SK-N-SH treated with all-trans-retinoic acid at 6 μM for 48 hours (cell line): Measurements from ENCODE around the gene IL26.

Experiments used
- ATAC-seq: fragments of 200-7000 bp; cut with Tn5 transposase; 3 replicates; pipeline ENCODE4 v1.9.1; 2020; ENCODE audit warnings: mild to moderate bottlenecking, moderate library complexity
- ARNTL ChIP-seq: fragments of 450-650 bp; formaldehyde crosslinking; IDR thresholded peaks from 2 replicates; pipeline ENCODE4 v1.5.0; 2020; ENCODE audit warnings: low read depth, mild to moderate bottlenecking, moderate library complexity, borderline replicate concordance
- BACH2 ChIP-seq: fragments of 250-450 bp; sonication (Bioruptor Pico); IDR thresholded peaks from 2 replicates; pipeline ENCODE4 v1.9.0; 2021; ENCODE audit warnings: mild to moderate bottlenecking, borderline replicate concordance
- CREB5 ChIP-seq: fragments of 250-450 bp; sonication (Bioruptor Pico); IDR thresholded peaks from 2 replicates; pipeline ENCODE4 v1.5.1; 2020; ENCODE audit warnings: low read depth, mild to moderate bottlenecking, moderate library complexity
- CSDC2 ChIP-seq: fragments of 250-450 bp; sonication (Bioruptor Pico); IDR thresholded peaks from 2 replicates; pipeline ENCODE4 v1.5.0; 2020; ENCODE audit warnings: mild to moderate bottlenecking, moderate library complexity
- CSRNP3 ChIP-seq: fragments of 250-450 bp; sonication (Bioruptor Pico); IDR thresholded peaks from 2 replicates; pipeline ENCODE4 v1.5.1; 2021; ENCODE audit warnings: mild to moderate bottlenecking, moderate library complexity
- ESRRG ChIP-seq: fragments of 250-450 bp; sonication (Bioruptor Pico); IDR thresholded peaks from 2 replicates; pipeline ENCODE4 v1.6.1; 2021; ENCODE audit warnings: mild to moderate bottlenecking
- GLIS3 ChIP-seq: fragments of 250-450 bp; sonication (Bioruptor Pico); IDR thresholded peaks from 2 replicates; pipeline ENCODE4 v1.5.0; 2020; ENCODE audit warnings: mild to moderate bottlenecking, moderate library complexity
- ISL1 ChIP-seq: fragments of 250-450 bp; sonication (Bioruptor Pico); IDR thresholded peaks from 2 replicates; pipeline ENCODE4 v2.1.2; 2022; ENCODE audit warnings: mild to moderate bottlenecking, moderate library complexity
- OSR1 ChIP-seq: fragments of 250-450 bp; sonication (Bioruptor Pico); IDR thresholded peaks from 2 replicates; pipeline ENCODE4 v1.8.0; 2022; ENCODE audit warnings: moderate library complexity, mild to moderate bottlenecking, inconsistent platforms
- POU6F1 ChIP-seq: fragments of 250-450 bp; sonication (Bioruptor Pico); IDR thresholded peaks from 2 replicates; pipeline ENCODE4 v1.8.0; 2021; ENCODE audit warnings: low read depth, mild to moderate bottlenecking, moderate library complexity, borderline replicate concordance
- PPARA ChIP-seq: fragments of 250-450 bp; sonication (Bioruptor Pico); IDR thresholded peaks from 2 replicates; pipeline ENCODE4 v1.5.0; 2020; ENCODE audit warnings: mild to moderate bottlenecking, borderline replicate concordance
- RARB ChIP-seq: fragments of 250-450 bp; sonication (Bioruptor Pico); IDR thresholded peaks from 2 replicates; pipeline ENCODE4 v1.8.0; 2021; ENCODE audit warnings: mild to moderate bottlenecking, moderate library complexity
- SNAI2 ChIP-seq: fragments of 250-450 bp; sonication (Bioruptor Pico); IDR thresholded peaks from 2 replicates; pipeline ENCODE4 v1.5.0; 2020; ENCODE audit warnings: mild to moderate bottlenecking, moderate library complexity
- TCF4 ChIP-seq: fragments of 250-450 bp; sonication (Bioruptor Pico); IDR thresholded peaks from 2 replicates; pipeline ENCODE4 v1.8.0; 2021; ENCODE audit warnings: mild to moderate bottlenecking, moderate library complexity, borderline replicate concordance
- TOX ChIP-seq: fragments of 250-450 bp; sonication (Bioruptor Pico); IDR thresholded peaks from 2 replicates; pipeline ENCODE4 v1.8.0; 2021; ENCODE audit warnings: mild to moderate bottlenecking, moderate library complexity, borderline replicate concordance
- TSHZ2 ChIP-seq: fragments of 250-450 bp; sonication (Bioruptor Pico); IDR thresholded peaks from 2 replicates; pipeline ENCODE4 v1.5.0; 2020; ENCODE audit warnings: mild to moderate bottlenecking, moderate library complexity
- ZC3H10 ChIP-seq: fragments of 250-450 bp; sonication (Bioruptor Pico); IDR thresholded peaks from 2 replicates; pipeline ENCODE4 v1.5.1; 2021; ENCODE audit warnings: mild to moderate bottlenecking, moderate library complexity
- ZFP3 ChIP-seq: fragments of 250-450 bp; sonication (Bioruptor Pico); IDR thresholded peaks from 2 replicates; pipeline ENCODE4 v1.5.0; 2020; ENCODE audit warnings: mild to moderate bottlenecking, moderate library complexity
- ZFP30 ChIP-seq: fragments of 450-650 bp; formaldehyde crosslinking; IDR thresholded peaks from 2 replicates; pipeline ENCODE4 v1.5.0; 2022; ENCODE audit warnings: mild to moderate bottlenecking, moderate library complexity
- ZNF565 ChIP-seq: fragments of 450-650 bp; formaldehyde crosslinking; conservative IDR thresholded peaks from 2 replicates; pipeline ENCODE4 v1.5.0; 2020; ENCODE audit warnings: low read depth, mild to moderate bottlenecking, moderate library complexity
- ZNF70 ChIP-seq: fragments of 450-650 bp; formaldehyde crosslinking; IDR thresholded peaks from 2 replicates; pipeline ENCODE4 v1.5.0; 2020; ENCODE audit warnings: mild to moderate bottlenecking, moderate library complexity
- ZNF8 ChIP-seq: fragments of 450-650 bp; formaldehyde crosslinking; IDR thresholded peaks from 2 replicates; pipeline ENCODE4 v1.5.0; 2020; ENCODE audit warnings: mild to moderate bottlenecking, moderate library complexity

The IL26 gene

GRCh38 chr12:68233498-68233897 is 7.9 kb upstream of the IL26 start (continued):
- TF ChIP-seq CREB5 (CRISPR knock-in tag): no peak
- TF ChIP-seq ZNF8 (CRISPR knock-in tag): no peak
- TF ChIP-seq OSR1 (CRISPR knock-in tag): no peak
- no peak for TF ChIP-seq BACH2 (CRISPR knock-in tag)
- no peak for TF ChIP-seq ISL1 (CRISPR knock-in tag)
- TF ChIP-seq POU6F1 (CRISPR knock-in tag): no peak

- no peak for ATAC-seq
Measured at GRCh38 chr12:68231691-68232090, 6.1 kb upstream of the IL26 start.

GRCh38 chr12:68231229-68231628 is 5.6 kb upstream of the IL26 start:
- TF ChIP-seq ESRRG (CRISPR knock-in tag) (no peak), CSRNP3 (CRISPR knock-in tag) (no peak), POU6F1 (CRISPR knock-in tag) (no peak), ZFP30 (CRISPR knock-in tag) (no peak), TOX (CRISPR knock-in tag) (no peak), ZNF565 (CRISPR knock-in tag) (no peak), ISL1 (CRISPR knock-in tag) (no peak), GLIS3 (CRISPR knock-in tag) (no peak), CSDC2 (CRISPR knock-in tag) (no peak), SNAI2 (CRISPR knock-in tag) (no peak), CREB5 (CRISPR knock-in tag) (no peak), RARB (CRISPR knock-in tag) (no peak), PPARA (CRISPR knock-in tag) (no peak), ZNF8 (CRISPR knock-in tag) (no peak), ZFP3 (CRISPR knock-in tag) (no peak), ZNF70 (CRISPR knock-in tag) (no peak), ARNTL (CRISPR knock-in tag) (no peak), TCF4 (CRISPR knock-in tag) (no peak), TSHZ2 (CRISPR knock-in tag) (no peak), ZC3H10 (CRISPR knock-in tag) (no peak)
- no peak for ATAC-seq

More at GRCh38 chr12:68231691-68232090, 6.1 kb upstream of the IL26 start:
- no peak for TF ChIP-seq ISL1 (CRISPR knock-in tag)
- TF ChIP-seq, all 23 proteins: peak for 0
